GM21423 (cell line): ENCODE data around the gene CSRP3.

Experiments
- ATAC-seq: cut with Tn5 transposase; IDR thresholded peaks from one replicate; pipeline ENCODE4 v1.9.1; 2021; ENCODE audit warnings: mild to moderate bottlenecking, moderate library complexity; ENCODE audit not compliant: unreplicated experiment

Gene CSRP3

GRCh38 chr11:19201737-19202605 lies at the start of gene CSRP3:
Gene CSRP3, minus strand, starts transcription at chr11:19201983. Its CDS starts 9,535 bp downstream, at chr11:19192448.
- ATAC-seq = no peak

- ATAC-seq = no peak
These were observed 49.8 kb upstream of the CSRP3 start for GRCh38 chr11:19251577-19251976.

- no peak for ATAC-seq
These were observed 45.0 kb upstream of the CSRP3 start for GRCh38 chr11:19246816-19247215.

- no peak for ATAC-seq
These were observed 43.6 kb upstream of the CSRP3 start for GRCh38 chr11:19245351-19245750.

- ATAC-seq = no peak
These were observed 42.8 kb upstream of the CSRP3 start for GRCh38 chr11:19244621-19245020.

- ATAC-seq = no peak
These were observed 42.3 kb upstream of the CSRP3 start for GRCh38 chr11:19244084-19244483.

GRCh38 chr11:19243613-19244012 lies 41.8 kb upstream of the CSRP3 start:
- no peak for ATAC-seq

GRCh38 chr11:19243143-19243542 lies 41.4 kb upstream of the CSRP3 start:
- ATAC-seq = no peak

- ATAC-seq = no peak
These were observed 40.6 kb upstream of the CSRP3 start for GRCh38 chr11:19242179-19242932.

GRCh38 chr11:19241260-19242178 lies 39.7 kb upstream of the CSRP3 start:
- ATAC-seq = peak; percentile 26

GRCh38 chr11:19240420-19241259 lies 38.9 kb upstream of the CSRP3 start, which contains the start of gene E2F8:
Gene E2F8, minus strand, starts transcription at chr11:19240945. Its CDS starts 824 bp downstream, at chr11:19240121.
- peak; percentile 89 for ATAC-seq

GRCh38 chr11:19239039-19239438 lies 37.3 kb upstream of the CSRP3 start:
- no peak for ATAC-seq

GRCh38 chr11:19237813-19238212 lies 36.0 kb upstream of the CSRP3 start:
- ATAC-seq = no peak

GRCh38 chr11:19237381-19237780 lies 35.6 kb upstream of the CSRP3 start:
- ATAC-seq = no peak

GRCh38 chr11:19234231-19234817 lies 32.5 kb upstream of the CSRP3 start:
- no peak for ATAC-seq

GRCh38 chr11:19232910-19233503 lies 31.2 kb upstream of the CSRP3 start:
- no peak for ATAC-seq

GRCh38 chr11:19229671-19230070 lies 27.9 kb upstream of the CSRP3 start:
- no peak for ATAC-seq

GRCh38 chr11:19228968-19229367 lies 27.2 kb upstream of the CSRP3 start:
- ATAC-seq = no peak
